Nephron progenitor cell (in vitro differentiated cells): ENCODE results near the gene JAG1.

Experiments used
- DNase-seq: peaks from one replicate; pipeline ENCODE4 v3.0.0; 2021
- H3K27ac Mint-ChIP-seq: 2 replicates; pipeline ENCODE4 v1.8.0; 2021; ENCODE audit warnings: mild to moderate bottlenecking, moderate library complexity, mixed read lengths
- H3K27me3 Mint-ChIP-seq: 2 replicates; pipeline ENCODE4 v1.8.0; 2021; ENCODE audit warnings: mild to moderate bottlenecking, low read depth, mixed read lengths; ENCODE audit not compliant: poor library complexity
- H3K36me3 Mint-ChIP-seq: 2 replicates; pipeline ENCODE4 v1.8.0; 2021; ENCODE audit warnings: low read depth, mixed read lengths
- H3K4me1 Mint-ChIP-seq: 2 replicates; pipeline ENCODE4 v1.8.0; 2021; ENCODE audit warnings: mixed read lengths
- H3K4me3 Mint-ChIP-seq: 2 replicates; pipeline ENCODE4 v1.8.0; 2021; ENCODE audit warnings: mild to moderate bottlenecking, moderate library complexity, mixed read lengths
- H3K9me3 Mint-ChIP-seq: 2 replicates; pipeline ENCODE4 v1.8.0; 2021; ENCODE audit warnings: mild to moderate bottlenecking, moderate library complexity, mixed read lengths
- CTCF ChIP-seq: fragments of 200-600 bp; sonication (generic); IDR thresholded peaks from 2 replicates; pipeline ENCODE4 v1.5.0; 2021; ENCODE audit warnings: antibody characterized with exemption

Gene JAG1

DNA sequence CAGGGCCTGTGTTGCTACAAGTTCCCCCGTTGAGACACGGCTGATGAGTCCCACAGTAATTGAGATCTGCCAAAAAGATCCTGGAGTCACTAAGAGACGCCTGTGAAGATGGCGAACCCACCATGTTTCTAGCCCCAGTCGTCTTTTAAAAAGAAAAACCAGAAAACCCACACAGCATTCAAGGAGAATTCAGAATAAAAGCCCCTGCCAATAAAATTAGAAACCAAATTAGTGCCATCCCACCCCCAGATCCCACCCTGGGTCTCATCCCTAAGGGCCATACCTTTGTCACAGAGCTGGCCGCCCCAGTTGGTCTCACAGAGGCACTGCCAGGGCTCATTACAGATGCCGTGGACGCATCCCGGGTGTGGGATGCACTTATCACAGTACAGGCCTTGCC lies 21.6 kb downstream of the JAG1 start:
- DNase-seq, result no peak
- TF ChIP-seq CTCF, result no peak
- Mint-ChIP-seq H3K4me1 (peaks cover 100% of the 10 kb centered on the region), H3K27ac (peak overlapping the region; percentile 99), H3K27me3 (peaks cover 8% of the 10 kb centered on the region), H3K36me3 (peaks cover 74% of the 10 kb centered on the region), H3K9me3 (no peaks in the 10 kb centered on the region), H3K4me3 (peak overlapping the region; percentile 71)

- no peak for TF ChIP-seq CTCF
- Mint-ChIP-seq H3K27ac (peak overlapping the region; percentile 61), H3K9me3 (no peaks in the 10 kb centered on the region), H3K4me3 (no peak overlapping the region), H3K27me3 (peaks cover 8% of the 10 kb centered on the region), H3K4me1 (peaks cover 94% of the 10 kb centered on the region), H3K36me3 (peaks cover 76% of the 10 kb centered on the region)
- no peak for DNase-seq
Measured at GRCh38 chr20:10651227-10651990, 22.4 kb downstream of the JAG1 start.

- H3K36me3 Mint-ChIP-seq, result peaks cover 78% of the 10 kb centered on the region
Measured at GRCh38 chr20:10649797-10650160, 24.0 kb downstream of the JAG1 start.

DNA sequence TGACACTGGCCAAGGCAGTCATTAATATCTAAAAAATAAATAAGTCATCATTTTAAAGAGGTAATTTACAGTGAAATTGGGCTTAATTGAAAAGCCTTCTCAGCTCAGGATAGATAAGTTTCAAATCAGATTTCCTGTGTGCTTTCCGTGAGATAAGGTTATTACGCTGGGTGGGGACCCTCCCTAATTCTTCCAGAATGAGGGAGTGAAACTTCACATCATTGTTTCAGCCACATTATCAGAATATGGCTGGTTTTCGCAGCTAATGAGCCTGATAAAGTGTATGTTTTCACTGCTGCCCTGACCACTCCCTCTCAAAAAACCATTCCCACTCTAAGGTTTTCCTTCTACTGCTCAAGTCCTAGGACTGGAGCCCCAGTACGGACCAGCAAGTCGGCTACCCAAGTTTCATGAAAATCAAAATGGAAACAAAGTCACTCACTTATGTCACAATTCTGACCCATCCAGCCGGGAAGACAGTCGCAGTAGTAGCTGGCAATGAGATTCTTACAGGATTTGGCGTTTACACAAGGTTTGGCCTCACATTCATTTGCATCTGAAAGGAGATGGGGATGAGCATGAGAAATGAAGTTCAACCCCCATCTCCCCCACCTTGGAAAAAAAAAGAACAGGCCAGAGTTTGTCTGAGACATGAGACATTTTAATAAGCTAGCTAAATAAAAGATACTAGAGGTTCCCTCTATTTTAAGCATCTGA lies 24.6 kb downstream of the JAG1 start:
- DNase-seq, result no peak
- peaks cover 79% of the 10 kb centered on the region for H3K36me3 Mint-ChIP-seq
- peaks cover 87% of the 10 kb centered on the region for H3K4me1 Mint-ChIP-seq
- H3K9me3 Mint-ChIP-seq, result no peaks in the 10 kb centered on the region
- no peak overlapping the region for H3K4me3 Mint-ChIP-seq
- H3K27me3 Mint-ChIP-seq, result peaks cover 8% of the 10 kb centered on the region
- TF ChIP-seq CTCF, result no peak
- H3K27ac Mint-ChIP-seq, result peak overlapping the region; percentile 57

More at GRCh38 chr20:10649797-10650160, 24.0 kb downstream of the JAG1 start:
- Mint-ChIP-seq H3K27me3 (peaks cover 11% of the 10 kb centered on the region), H3K4me3 (peak overlapping the region; percentile 33), H3K27ac (peak overlapping the region; percentile 97), H3K4me1 (peaks cover 87% of the 10 kb centered on the region), H3K9me3 (no peaks in the 10 kb centered on the region)
- no peak for TF ChIP-seq CTCF
- DNase-seq, result no peak

DNA sequence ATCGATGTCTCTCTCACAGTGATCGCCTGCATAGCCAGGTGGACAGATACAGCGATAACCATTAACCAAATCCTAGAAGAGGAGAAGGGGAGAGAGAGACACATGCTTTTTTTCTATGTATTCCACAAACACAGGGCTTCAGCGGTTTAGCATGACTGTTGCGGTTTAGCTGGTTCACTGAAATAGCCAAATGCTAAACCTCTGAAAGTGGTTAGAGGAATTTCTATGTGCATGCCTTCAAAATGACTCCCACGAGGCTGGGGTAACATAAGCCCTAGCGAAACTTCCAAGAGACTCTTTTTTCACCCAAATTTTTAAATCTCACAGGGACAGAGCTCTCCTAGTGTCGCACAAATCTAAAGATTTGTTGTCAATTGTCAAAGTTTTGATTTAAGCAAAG lies 25.1 kb downstream of the JAG1 start:
- DNase-seq, result no peak
- Mint-ChIP-seq H3K27ac (peak overlapping the region; percentile 93), H3K27me3 (peaks cover 8% of the 10 kb centered on the region), H3K9me3 (no peaks in the 10 kb centered on the region), H3K36me3 (peaks cover 84% of the 10 kb centered on the region), H3K4me1 (peaks cover 86% of the 10 kb centered on the region), H3K4me3 (no peak overlapping the region)
- TF ChIP-seq CTCF, result no peak
